Measurements from ENCODE around the gene RPL10A. TPM values are rescaled to one million over a fixed set of nuclear protein-coding genes. Genes with fewer than 3 reads are reported as not detected.

The RPL10A gene
- total and polyA plus RNA-seq, 2 of the 13 experiments (the other 11 are each of a cell fraction or from before 2014, with no cell fraction given) = 1,854 to 2,726 TPM

DNA sequence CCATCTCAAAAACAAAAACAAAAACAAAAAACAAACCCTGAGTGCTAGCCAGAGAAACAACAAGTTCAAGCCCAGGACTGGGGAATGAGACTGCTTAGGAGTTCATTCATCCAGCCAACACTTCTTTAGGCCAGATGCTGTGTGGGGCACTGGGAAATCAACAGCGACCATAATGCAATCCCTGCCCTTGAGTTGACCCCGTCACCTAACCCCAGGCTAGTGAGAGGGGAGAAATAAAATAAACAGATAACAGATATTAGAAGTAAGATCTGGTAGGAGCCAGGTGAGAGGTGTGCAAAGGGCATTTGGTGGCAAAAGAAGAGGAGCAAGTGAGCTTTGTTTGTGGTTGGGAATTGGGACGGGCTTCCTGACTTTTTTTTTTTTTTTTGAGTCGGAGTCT lies 4.9 kb upstream of the RPL10A start:
- Histone ChIP-seq H3K4me2 (ENCODE audit: low read depth, low read length) (no peak overlapping the region), H3K27ac (ENCODE audit: extremely low read length, insufficient read depth, low read length) (no peak overlapping the region), H2AFZ (ENCODE audit: low read length) (no peak overlapping the region), H3K4me3 (replicated peaks in 1 of 3; ENCODE audit: insufficient read depth in 1 of 3, low read depth in 2 of 3, low read length in 3 of 3) (no peak overlapping the region), H4K20me1 (ENCODE audit: insufficient read depth, low read length) (no peaks in the 10 kb centered on the region), H3K36me3 (replicated peaks in 1 of 2; ENCODE audit: control insufficient read depth in 1 of 2, insufficient read depth in 2 of 2, low read length in 2 of 2) (peaks cover 4 to 28% of the 10 kb centered on the region in 2 experiments; a peak in 3 of 5 replicates), H3K9me3 (ENCODE audit: low read length) (no peaks in the 10 kb centered on the region), H3K79me2 (ENCODE audit: insufficient read depth, low read length) (peaks cover 1% of the 10 kb centered on the region), H3K9ac (ENCODE audit: insufficient read depth, low read depth, low read length) (no peak overlapping the region), H3K4me1 (ENCODE audit: insufficient read depth, low read length) (peaks cover 8% of the 10 kb centered on the region), H3K27me3 (ENCODE audit: control insufficient read depth in 1 of 2, insufficient read depth in 2 of 2, low read length in 2 of 2) (no peaks in the 10 kb centered on the region)
- CTCF ChIA-PET (ENCODE audit: low intra/inter-chr PET ratio, low total read pairs) = no interaction called here
- in situ Hi-C loops (cut with HindIII; ENCODE audit: extremely low pct_ligation_motif_present, low pct_unique_long_range_greater_than_20kb) = no loop called here
- intact Hi-C loops (cut with micrococcal nuclease; ENCODE audit: unreplicated experiment) = no loop called here
- TF ChIP-seq ZNF282 (IDR thresholded peaks at IDR 0.05; ENCODE audit: partially characterized antibody) = no peak
- TF ChIP-seq ZNF121 (CRISPR knock-in tag; IDR thresholded peaks at IDR 0.05) = no peak
- no peak for TF ChIP-seq SNRNP70 (IDR thresholded peaks at IDR 0.05; ENCODE audit: low read depth, low read length)
- no peak for TF ChIP-seq CCAR2 (optimal IDR thresholded peaks at IDR 0.05; ENCODE audit: low read depth, low read length)
- no peak for TF ChIP-seq ZNF501 (CRISPR knock-in tag; IDR thresholded peaks at IDR 0.05)
- TF ChIP-seq ZNF841 (CRISPR knock-in tag; IDR thresholded peaks at IDR 0.05; ENCODE audit: borderline replicate concordance) = no peak
- no peak for TF ChIP-seq ATRX (CRISPR knock-in tag; IDR thresholded peaks at IDR 0.05; ENCODE audit: borderline replicate concordance)
- TF ChIP-seq SUZ12 (IDR thresholded peaks at IDR 0.05; ENCODE audit: low read depth, low read length) = no peak
- TF ChIP-seq ZNF468 (CRISPR knock-in tag; IDR thresholded peaks at IDR 0.05) = no peak
- no peak for TF ChIP-seq ZSCAN31 (CRISPR knock-in tag; IDR thresholded peaks at IDR 0.05; ENCODE audit: low read depth)
- FAIRE-seq (no peak), ATAC-seq (no peak), DNase-seq (ENCODE audit: low spot score) (no peak)
- POLR2A ChIA-PET = no interaction called here
- no TSS peak for BruUV-seq (replicated peaks)
- WGBS (ENCODE audit: low lambda C conversion rate) = 95% methylated on average over 4 of the region's 4 CpGs

DNA sequence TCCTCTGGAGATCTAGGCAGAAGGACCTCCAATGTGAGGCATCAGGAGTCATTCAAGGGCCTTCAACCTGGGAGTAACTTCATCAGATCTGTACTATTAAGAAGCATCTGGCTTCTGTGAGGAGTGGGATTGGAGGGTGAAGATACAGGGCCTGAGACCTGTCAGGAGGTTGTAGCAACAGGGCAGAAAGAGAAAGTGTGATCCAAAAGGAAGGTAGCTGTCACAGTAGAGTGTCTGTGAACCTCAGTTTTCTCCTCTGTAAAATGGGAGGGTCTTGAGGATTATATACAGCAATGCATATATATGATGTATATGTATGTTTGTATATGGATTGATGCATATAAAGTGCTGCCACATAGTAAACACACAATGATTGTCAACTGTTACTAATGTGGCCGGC lies 2.6 kb upstream of the RPL10A start:
- Histone ChIP-seq H4K20me1 (ENCODE audit: insufficient read depth, low read length) (peaks cover 21% of the 10 kb centered on the region), H3K4me3 (replicated peaks in 1 of 3; ENCODE audit: insufficient read depth in 1 of 3, low read depth in 2 of 3, low read length in 3 of 3) (no peak overlapping the region), H3K27ac (ENCODE audit: extremely low read length, insufficient read depth, low read length) (no peak overlapping the region), H3K4me1 (ENCODE audit: insufficient read depth, low read length) (peaks cover 21% of the 10 kb centered on the region), H3K27me3 (ENCODE audit: control insufficient read depth in 1 of 2, insufficient read depth in 2 of 2, low read length in 2 of 2) (no peaks in the 10 kb centered on the region; a peak in 1 of 5 replicates), H3K9ac (ENCODE audit: insufficient read depth, low read depth, low read length) (no peak overlapping the region), H3K4me2 (ENCODE audit: low read depth, low read length) (no peak overlapping the region), H2AFZ (ENCODE audit: low read length) (no peak overlapping the region), H3K79me2 (ENCODE audit: insufficient read depth, low read length) (peaks cover 24% of the 10 kb centered on the region), H3K9me3 (ENCODE audit: low read length) (no peaks in the 10 kb centered on the region), H3K36me3 (replicated peaks in 1 of 2; ENCODE audit: control insufficient read depth in 1 of 2, insufficient read depth in 2 of 2, low read length in 2 of 2) (peaks cover under 1 to 29% of the 10 kb centered on the region in 2 experiments)
- no peak for ATAC-seq
- in situ Hi-C loops (cut with HindIII; ENCODE audit: extremely low pct_ligation_motif_present, low pct_unique_long_range_greater_than_20kb) (loop anchor here (5.0 kb wide), 1 partner anchor 168 kb away; the partner anchor contains the start of gene DEF6), intact Hi-C loops (cut with micrococcal nuclease; ENCODE audit: unreplicated experiment) (no loop called here)
- FAIRE-seq = no peak
- ChIA-PET POLR2A (interaction anchor here (1.5 to 3.7 kb wide), 2 partner anchors 13 to 31 kb away, joined by 5 to 31 read pairs; partner anchors contain the start of genes FANCE and TEAD3), CTCF (ENCODE audit: low intra/inter-chr PET ratio, low total read pairs) (no interaction called here)
- no TSS peak for BruUV-seq (replicated peaks)
- WGBS (ENCODE audit: low lambda C conversion rate) = 100% methylated on average over 1 of the region's 1 CpG
- no peak for TF ChIP-seq ZNF558 (CRISPR knock-in tag; IDR thresholded peaks at IDR 0.05; ENCODE audit: borderline replicate concordance)
- no peak for TF ChIP-seq REL (CRISPR knock-in tag; conservative IDR thresholded peaks at IDR 0.05)
- peak; percentile 75 for TF ChIP-seq ZNF629 (CRISPR knock-in tag; conservative IDR thresholded peaks at IDR 0.05)
- TF ChIP-seq DRAP1 (CRISPR knock-in tag; IDR thresholded peaks at IDR 0.05) = no peak
- no peak for TF ChIP-seq DNMT3B (CRISPR knock-in tag; conservative IDR thresholded peaks at IDR 0.05)
- no peak for DNase-seq (ENCODE audit: low spot score)
